HFF-Myc (cell line): ENCODE data around the gene BARHL2.

Experiments
- DNase-seq: peaks from one replicate; pipeline ENCODE4 v3.0.0-alpha.2; 2011; ENCODE audit warnings: low read depth; ENCODE audit errors: extremely low read depth
- H3K4me3 ChIP-seq: replicated peaks from 2 replicates; pipeline ENCODE4 v1.5.1; 2011; ENCODE audit warnings: low read depth, mild to moderate bottlenecking, control low read depth, low read length
- TF ChIP-seq, protein P1 (sequence below): IDR thresholded peaks from 2 replicates; pipeline ENCODE4 v1.5.1; 2012; ENCODE audit warnings: mild to moderate bottlenecking, low read depth, low read length, control low read depth; ENCODE audit errors: missing control alignments

Gene BARHL2

DNA sequence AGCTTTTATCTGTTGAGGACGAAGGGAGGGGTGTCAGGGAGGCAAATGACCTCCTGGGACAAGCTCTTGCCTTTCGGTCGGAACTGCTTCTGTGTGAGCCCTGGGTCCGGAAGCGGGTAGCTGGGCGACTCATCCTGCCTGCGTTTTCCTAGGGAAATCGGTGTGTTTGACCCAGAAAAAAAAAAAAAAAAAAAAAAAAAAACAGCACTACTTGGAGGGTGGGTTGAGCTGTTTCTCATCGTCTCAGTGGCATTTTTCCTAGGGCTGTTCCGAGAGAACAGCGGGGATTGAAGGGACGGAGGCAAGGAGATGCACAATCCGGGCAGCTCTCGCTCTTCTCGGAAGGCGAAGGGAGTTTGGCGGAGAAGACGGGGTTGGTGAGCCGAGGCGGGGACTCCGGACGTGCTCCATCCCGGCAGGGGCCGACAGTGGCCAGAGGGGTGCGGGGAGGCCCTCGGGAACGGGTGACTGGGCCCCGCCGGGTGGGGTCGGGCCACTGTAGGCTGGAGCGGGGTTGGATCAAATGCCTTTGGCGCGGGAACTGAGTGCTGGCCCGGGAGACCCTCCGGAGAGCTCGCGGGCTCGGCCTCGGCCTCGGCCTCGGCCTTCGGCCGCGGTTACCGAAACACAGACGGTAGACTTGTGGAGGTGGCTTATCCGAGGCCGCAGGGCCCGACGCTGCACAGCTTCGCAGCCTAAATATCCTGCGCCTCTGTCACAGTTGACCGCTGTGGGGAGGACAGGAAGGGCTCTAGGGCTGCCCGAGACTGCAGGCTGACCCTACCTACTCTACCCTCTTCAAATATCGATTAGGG lies 2.4 kb upstream of the BARHL2 start:
- no peak for DNase-seq

DNA sequence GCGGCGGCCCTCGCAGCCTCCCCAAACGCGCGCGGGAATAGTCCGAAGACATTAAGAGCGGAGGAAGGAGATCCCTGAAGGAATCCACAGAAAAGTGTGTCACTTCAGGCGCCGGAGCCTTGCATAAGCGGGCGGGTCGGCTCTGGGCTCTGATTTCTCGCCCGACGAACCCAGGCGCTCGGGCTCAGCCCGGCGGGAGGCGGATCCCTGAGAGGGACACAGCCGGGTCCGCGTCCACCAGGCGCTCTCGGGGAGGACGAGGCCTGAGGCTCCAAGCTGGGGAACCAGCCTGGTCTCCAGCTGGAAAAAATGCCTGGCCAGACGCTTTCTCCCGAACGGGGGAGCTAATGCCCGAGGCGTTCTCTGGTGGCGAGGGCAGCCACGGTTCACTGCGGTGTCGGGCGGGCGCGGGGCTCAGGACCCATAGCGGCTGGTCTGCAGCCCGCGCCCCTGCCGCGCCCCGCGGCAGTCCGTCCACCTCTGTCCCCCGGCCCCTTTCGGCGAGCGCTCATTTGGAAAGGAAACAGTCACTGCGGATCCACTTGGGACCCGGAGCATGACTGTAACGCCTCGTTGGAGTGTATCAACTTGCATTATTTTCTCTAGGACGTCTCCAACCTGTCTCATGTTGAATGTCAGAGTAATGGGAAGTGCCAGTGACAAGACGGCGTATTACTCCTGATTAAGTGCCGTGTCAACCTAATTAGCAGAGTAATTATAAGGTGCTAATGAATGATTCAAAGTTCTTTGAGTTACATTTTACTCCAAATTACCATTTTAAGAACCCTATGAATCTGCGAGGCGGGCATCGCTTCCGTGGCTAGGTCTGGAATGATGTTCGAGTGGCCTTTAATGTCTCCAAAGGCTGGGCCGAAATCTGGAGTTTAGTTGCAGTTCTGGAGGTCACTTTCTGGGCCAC lies 1.6 kb upstream of the BARHL2 start:
- TF ChIP-seq, protein P1, sequence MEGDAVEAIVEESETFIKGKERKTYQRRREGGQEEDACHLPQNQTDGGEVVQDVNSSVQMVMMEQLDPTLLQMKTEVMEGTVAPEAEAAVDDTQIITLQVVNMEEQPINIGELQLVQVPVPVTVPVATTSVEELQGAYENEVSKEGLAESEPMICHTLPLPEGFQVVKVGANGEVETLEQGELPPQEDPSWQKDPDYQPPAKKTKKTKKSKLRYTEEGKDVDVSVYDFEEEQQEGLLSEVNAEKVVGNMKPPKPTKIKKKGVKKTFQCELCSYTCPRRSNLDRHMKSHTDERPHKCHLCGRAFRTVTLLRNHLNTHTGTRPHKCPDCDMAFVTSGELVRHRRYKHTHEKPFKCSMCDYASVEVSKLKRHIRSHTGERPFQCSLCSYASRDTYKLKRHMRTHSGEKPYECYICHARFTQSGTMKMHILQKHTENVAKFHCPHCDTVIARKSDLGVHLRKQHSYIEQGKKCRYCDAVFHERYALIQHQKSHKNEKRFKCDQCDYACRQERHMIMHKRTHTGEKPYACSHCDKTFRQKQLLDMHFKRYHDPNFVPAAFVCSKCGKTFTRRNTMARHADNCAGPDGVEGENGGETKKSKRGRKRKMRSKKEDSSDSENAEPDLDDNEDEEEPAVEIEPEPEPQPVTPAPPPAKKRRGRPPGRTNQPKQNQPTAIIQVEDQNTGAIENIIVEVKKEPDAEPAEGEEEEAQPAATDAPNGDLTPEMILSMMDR = no peak
- no peak for DNase-seq
- H3K4me3 ChIP-seq = no peak overlapping the region

More for the DNA sequence above, 2.4 kb upstream of the BARHL2 start:
- TF ChIP-seq, protein P1 = no peak
- no peak overlapping the region for H3K4me3 ChIP-seq

DNA sequence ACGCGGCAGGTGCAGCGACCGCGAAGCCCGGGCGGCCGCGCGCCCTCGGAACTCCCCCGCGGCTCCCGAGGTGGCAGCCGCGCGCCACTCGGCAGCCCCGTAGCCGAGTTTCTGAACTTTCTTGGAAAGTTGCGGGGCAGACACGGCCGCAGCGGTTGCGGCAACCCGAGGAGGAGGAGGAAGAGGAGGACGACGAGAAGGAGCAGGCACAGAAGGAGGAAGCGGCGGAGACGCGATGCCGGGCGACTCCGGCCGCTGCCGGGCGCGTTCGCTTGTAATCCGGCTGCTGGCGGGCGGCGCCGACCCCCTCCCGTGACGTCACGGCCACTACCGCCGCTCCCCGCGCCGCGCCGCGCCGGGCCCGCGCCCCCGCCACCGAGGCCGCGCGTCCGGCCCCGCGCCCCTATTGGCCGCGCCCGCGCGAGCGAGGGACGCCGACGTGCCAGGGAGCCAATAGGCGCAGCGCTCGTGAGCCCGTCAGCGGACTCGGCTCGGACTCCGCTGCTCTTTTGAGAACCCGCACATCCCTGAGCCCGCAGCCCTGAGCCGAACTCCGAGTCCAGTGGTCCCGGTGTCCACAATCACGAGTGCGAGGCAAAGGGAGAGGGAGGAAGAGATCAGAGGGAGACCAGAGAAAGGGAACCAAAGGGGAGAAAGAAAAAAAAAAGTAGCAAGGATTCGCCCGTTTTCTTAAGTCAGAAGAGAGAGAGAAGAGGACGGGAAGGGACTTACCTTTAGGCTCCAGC lies 736 bp upstream of the BARHL2 start:
- DNase-seq = no peak
- no peak overlapping the region for H3K4me3 ChIP-seq
- TF ChIP-seq, protein P1 = no peak

DNA sequence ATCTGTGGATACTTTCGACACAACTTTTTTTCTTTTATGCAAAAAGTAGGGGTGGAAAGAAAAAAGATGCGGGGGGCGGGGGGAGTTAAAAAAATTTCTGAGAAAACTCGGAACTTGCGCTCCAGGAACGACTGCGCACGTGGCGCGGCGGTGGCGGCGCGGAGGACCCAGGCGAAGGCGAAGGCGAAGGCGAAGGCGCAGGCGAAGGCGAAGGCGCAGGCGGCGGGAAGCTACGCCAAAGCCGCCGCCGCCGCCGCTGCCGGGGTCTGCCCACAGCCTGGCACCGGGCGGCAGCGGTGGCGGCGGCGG lies 208 bp upstream of the BARHL2 start:
- DNase-seq = no peak
- TF ChIP-seq, protein P1 = no peak
- H3K4me3 ChIP-seq = no peak overlapping the region

DNA sequence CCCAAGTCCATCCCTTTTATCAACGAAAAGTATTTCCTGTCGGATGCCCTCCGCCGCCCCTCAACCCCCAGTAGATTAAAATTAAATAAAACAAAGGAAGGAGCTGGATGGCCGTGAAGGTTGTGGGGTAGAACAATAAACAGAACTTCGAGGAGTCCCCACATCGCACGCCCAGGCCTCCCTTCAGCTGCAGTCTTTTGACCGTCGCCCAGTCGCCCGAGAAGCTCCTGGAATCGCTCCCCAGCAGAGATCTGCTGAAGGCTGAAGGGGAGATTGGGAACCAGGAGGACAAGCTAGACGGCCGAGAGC lies 905 bp downstream of the BARHL2 start:
- no peak overlapping the region for H3K4me3 ChIP-seq
- no peak for DNase-seq
- TF ChIP-seq, protein P1 = no peak

DNA sequence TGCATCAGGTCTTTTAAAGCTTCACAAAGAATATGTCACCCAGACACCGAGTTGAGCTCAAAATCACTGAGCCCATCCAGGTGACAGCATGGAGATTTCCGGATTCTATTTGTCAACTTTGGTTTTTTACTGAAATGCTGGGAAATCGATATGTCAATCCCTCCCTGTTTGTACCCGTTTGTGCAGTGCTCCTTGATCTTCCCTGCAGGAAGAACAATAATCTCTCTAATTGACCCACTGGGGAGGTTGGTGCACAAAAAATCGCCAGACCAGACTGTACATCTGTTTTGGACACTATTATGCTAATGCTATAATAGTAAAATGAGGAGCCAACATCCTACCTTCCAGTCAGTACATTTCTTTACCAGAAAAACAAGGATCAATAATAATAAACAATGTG lies 1.8 kb downstream of the BARHL2 start:
- TF ChIP-seq, protein P1 = no peak
- DNase-seq = no peak
- H3K4me3 ChIP-seq = no peak overlapping the region
